BLaER1 (cell line): ENCODE data around the gene PTBP1.

Experiments
- H3K27ac ChIP-seq: shearing (Covaris generic); formaldehyde crosslinking; 2 replicates; pipeline ENCODE4 v1.8.1; 2022
- H3K27me3 ChIP-seq: shearing (Covaris generic); formaldehyde crosslinking; 2 replicates; pipeline ENCODE4 v1.8.1; 2022
- H3K36me3 ChIP-seq: shearing (Covaris generic); formaldehyde crosslinking; 2 replicates; pipeline ENCODE4 v1.8.1; 2022
- H3K4me1 ChIP-seq: shearing (Covaris generic); formaldehyde crosslinking; 2 replicates; pipeline ENCODE4 v1.8.1; 2022
- H3K4me2 ChIP-seq: shearing (Covaris generic); formaldehyde crosslinking; 2 replicates; pipeline ENCODE4 v1.8.1; 2022
- H3K4me3 ChIP-seq: shearing (Covaris generic); formaldehyde crosslinking; 2 replicates; pipeline ENCODE4 v1.8.1; 2022
- H3K9ac ChIP-seq: shearing (Covaris generic); formaldehyde crosslinking; 2 replicates; pipeline ENCODE4 v1.8.1; 2022
- H3K9me3 ChIP-seq: shearing (Covaris generic); formaldehyde crosslinking; 2 replicates; pipeline ENCODE4 v1.8.1; 2022
- H4K20me1 ChIP-seq: shearing (Covaris generic); formaldehyde crosslinking; 2 replicates; pipeline ENCODE4 v1.8.1; 2022
- Cebpa-rat ChIP-seq: shearing (Covaris generic); IDR thresholded peaks from 2 replicates; pipeline ENCODE4 v1.8.1; 2022

PTBP1 gene

GRCh38 chr19:808423-808775 lies 11.1 kb downstream of the PTBP1 start:
- Histone ChIP-seq H3K27me3 (no peaks in the 10 kb centered on the region), H3K4me2 (no peak overlapping the region), H4K20me1 (peaks cover 98% of the 10 kb centered on the region), H3K9ac (no peak overlapping the region), H3K27ac (no peak overlapping the region), H3K9me3 (no peaks in the 10 kb centered on the region), H3K4me3 (no peak overlapping the region), H3K4me1 (no peaks in the 10 kb centered on the region), H3K36me3 (peaks cover 98% of the 10 kb centered on the region)
- no peak for TF ChIP-seq Cebpa-rat

GRCh38 chr19:810077-810855 lies 13.0 kb downstream of the PTBP1 start:
- Histone ChIP-seq H3K4me1 (no peaks in the 10 kb centered on the region), H3K4me2 (no peak overlapping the region), H4K20me1 (peaks cover 98% of the 10 kb centered on the region), H3K27me3 (no peaks in the 10 kb centered on the region), H3K27ac (no peak overlapping the region), H3K4me3 (no peak overlapping the region), H3K36me3 (peaks cover 98% of the 10 kb centered on the region), H3K9ac (no peak overlapping the region), H3K9me3 (no peaks in the 10 kb centered on the region)
- TF ChIP-seq Cebpa-rat, result no peak

- TF ChIP-seq Cebpa-rat, result no peak
- H4K20me1 ChIP-seq, result peaks cover 97% of the 10 kb centered on the region
Measured at GRCh38 chr19:810883-811489, 13.7 kb downstream of the PTBP1 start.

GRCh38 chr19:811506-812048 lies 14.3 kb downstream of the PTBP1 start:
- Histone ChIP-seq H3K36me3 (peaks cover 92% of the 10 kb centered on the region), H3K9me3 (no peaks in the 10 kb centered on the region), H3K27me3 (no peaks in the 10 kb centered on the region), H3K4me3 (no peak overlapping the region), H3K4me1 (no peaks in the 10 kb centered on the region), H4K20me1 (peaks cover 91% of the 10 kb centered on the region), H3K4me2 (no peak overlapping the region), H3K27ac (no peak overlapping the region), H3K9ac (no peak overlapping the region)
- no peak for TF ChIP-seq Cebpa-rat

More at GRCh38 chr19:810883-811489, 13.7 kb downstream of the PTBP1 start:
- Histone ChIP-seq H3K36me3 (peaks cover 98% of the 10 kb centered on the region), H3K27ac (no peak overlapping the region), H3K4me1 (no peaks in the 10 kb centered on the region), H3K4me2 (no peak overlapping the region), H3K9ac (no peak overlapping the region), H3K9me3 (no peaks in the 10 kb centered on the region), H3K27me3 (no peaks in the 10 kb centered on the region), H3K4me3 (no peak overlapping the region)

- Histone ChIP-seq H3K36me3 (peaks cover 86% of the 10 kb centered on the region), H3K4me3 (no peak overlapping the region), H4K20me1 (peaks cover 85% of the 10 kb centered on the region), H3K9ac (no peak overlapping the region), H3K4me1 (no peaks in the 10 kb centered on the region), H3K4me2 (no peak overlapping the region), H3K27ac (no peak overlapping the region), H3K9me3 (no peaks in the 10 kb centered on the region), H3K27me3 (no peaks in the 10 kb centered on the region)
- no peak for TF ChIP-seq Cebpa-rat
Measured at GRCh38 chr19:812049-812746, 14.9 kb downstream of the PTBP1 start.

GRCh38 chr19:812747-813218 lies 15.5 kb downstream of the PTBP1 start:
- H3K27me3 ChIP-seq, result no peaks in the 10 kb centered on the region
- no peak for TF ChIP-seq Cebpa-rat
- H3K4me2 ChIP-seq, result no peak overlapping the region
- no peak overlapping the region for H3K4me3 ChIP-seq
- no peak overlapping the region for H3K9ac ChIP-seq
- no peaks in the 10 kb centered on the region for H3K9me3 ChIP-seq
- no peaks in the 10 kb centered on the region for H3K4me1 ChIP-seq
- H3K27ac ChIP-seq, result no peak overlapping the region
- H4K20me1 ChIP-seq, result peaks cover 79% of the 10 kb centered on the region
- H3K36me3 ChIP-seq, result peaks cover 80% of the 10 kb centered on the region

GRCh38 chr19:813219-814151 lies 16.2 kb downstream of the PTBP1 start:
- H3K9ac ChIP-seq, result no peak overlapping the region
- H3K36me3 ChIP-seq, result peaks cover 74% of the 10 kb centered on the region

GRCh38 chr19:814152-815078 lies 17.2 kb downstream of the PTBP1 start:
- no peak overlapping the region for H3K27ac ChIP-seq
- peaks cover 65% of the 10 kb centered on the region for H3K36me3 ChIP-seq
- peaks cover 63% of the 10 kb centered on the region for H4K20me1 ChIP-seq
- no peak overlapping the region for H3K4me3 ChIP-seq
- TF ChIP-seq Cebpa-rat, result no peak
- H3K9ac ChIP-seq, result no peak overlapping the region
- no peaks in the 10 kb centered on the region for H3K9me3 ChIP-seq
- peaks cover 5% of the 10 kb centered on the region for H3K27me3 ChIP-seq
- H3K4me1 ChIP-seq, result no peaks in the 10 kb centered on the region
- H3K4me2 ChIP-seq, result no peak overlapping the region

More at GRCh38 chr19:813219-814151, 16.2 kb downstream of the PTBP1 start:
- H3K9me3 ChIP-seq, result no peaks in the 10 kb centered on the region
- no peak overlapping the region for H3K27ac ChIP-seq
- H3K4me2 ChIP-seq, result no peak overlapping the region
- no peak for TF ChIP-seq Cebpa-rat
- H3K4me1 ChIP-seq, result no peaks in the 10 kb centered on the region
- no peak overlapping the region for H3K4me3 ChIP-seq
- H3K27me3 ChIP-seq, result no peaks in the 10 kb centered on the region
- H4K20me1 ChIP-seq, result peaks cover 72% of the 10 kb centered on the region
